ENCODE results near the gene CLEC19A. TPM values are rescaled to one million over a fixed set of nuclear protein-coding genes. Genes with fewer than 3 reads are reported as not detected.

Gene CLEC19A
- not detected in 2 replicates for total RNA-seq (2014; rRNA removed; shearing (Covaris generic))

- no peak for DNase-seq (ENCODE audit: low read depth)
Observed at GRCh38 chr16:19285431-19285830, at the start of gene CLEC19A. TSS of gene CLEC19A (plus strand) at chr16:19285731. CDS start at chr16:19285852, 121 bp downstream.

GRCh38 chr16:19235886-19236285 lies 49.6 kb upstream of the CLEC19A start:
- DNase-seq (ENCODE audit: low read depth): no peak

DNA sequence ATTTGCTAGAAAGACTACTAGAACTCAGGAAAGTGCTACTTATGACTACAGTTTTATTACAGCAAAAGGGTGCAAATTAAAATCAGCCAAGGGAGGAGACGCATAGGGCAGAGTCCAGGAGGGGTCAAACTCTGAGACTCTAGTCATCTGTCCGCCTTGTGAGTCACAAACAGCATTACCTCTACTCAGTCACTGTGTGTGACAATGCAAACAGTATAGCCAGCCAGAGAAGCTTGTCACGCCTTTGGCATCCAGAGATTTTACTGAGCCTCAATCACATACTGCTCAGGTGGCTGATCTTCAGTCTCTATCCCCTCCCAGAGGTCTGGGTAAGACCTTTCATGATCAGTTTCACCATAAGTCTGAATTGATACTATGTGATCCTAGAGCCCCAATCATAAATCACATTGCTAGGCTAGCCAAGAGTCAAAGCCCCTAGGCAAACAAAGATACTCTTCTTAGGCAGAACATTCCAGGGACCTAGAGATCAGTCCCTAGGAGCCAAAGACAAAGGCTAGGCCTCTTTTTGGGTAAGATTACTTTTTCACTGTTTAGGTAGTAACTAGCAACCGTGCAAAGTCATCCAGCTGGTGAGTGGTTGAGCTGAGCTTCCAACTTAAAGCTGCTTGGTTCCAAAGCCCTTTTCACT lies 48.8 kb upstream of the CLEC19A start:
- DNase-seq (ENCODE audit: low read depth): no peak

DNA sequence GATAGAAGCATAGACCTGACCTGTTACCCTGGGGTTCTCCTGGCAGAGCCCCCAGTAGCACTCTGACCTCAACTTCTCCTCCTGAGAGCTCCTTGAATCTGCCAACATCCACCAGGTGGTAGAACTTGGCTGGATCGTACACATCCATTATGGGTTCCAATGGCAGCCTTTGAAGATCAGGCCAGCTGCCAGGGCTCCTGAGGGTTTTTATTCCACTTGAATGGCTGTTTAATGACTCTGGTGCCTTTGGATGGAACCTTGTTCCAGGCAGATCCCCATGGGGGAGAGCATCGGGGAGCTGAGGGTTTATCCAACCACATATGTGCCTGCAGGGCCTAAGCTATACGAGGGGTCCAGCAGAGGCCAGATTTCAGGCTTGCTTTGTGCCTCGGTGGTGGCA lies 47.1 kb upstream of the CLEC19A start:
- no peak for DNase-seq (ENCODE audit: low read depth)

DNA sequence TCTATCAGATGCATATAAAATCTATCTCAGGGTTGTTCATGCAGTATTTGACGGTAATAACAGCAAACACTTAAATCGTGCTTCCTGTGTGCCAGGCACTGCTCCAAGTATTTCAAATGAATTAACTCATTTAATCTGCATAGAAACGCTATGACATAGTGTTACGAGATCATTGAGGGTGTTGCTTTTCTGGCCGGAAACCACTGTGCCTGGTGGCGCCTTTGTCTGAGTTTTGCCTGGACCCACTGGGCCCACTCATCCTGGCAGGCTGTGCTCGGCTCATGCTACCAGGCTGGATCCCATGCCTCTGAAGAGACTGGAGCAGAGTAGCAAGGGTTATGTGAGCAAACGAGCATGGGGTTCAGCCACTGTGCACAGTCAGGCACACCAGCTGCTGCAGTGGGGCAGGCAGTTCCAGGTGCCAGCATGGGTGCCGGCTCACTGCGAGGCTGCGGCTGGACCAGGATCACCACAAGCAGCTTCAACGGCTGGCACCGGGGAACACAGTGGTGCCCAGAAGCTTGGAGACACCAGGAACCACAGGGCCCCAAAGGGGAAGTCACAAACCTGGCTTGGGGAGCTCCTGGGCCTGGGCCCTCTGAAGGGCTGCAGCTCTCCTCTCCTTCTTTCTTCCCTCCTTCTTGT lies 45.9 kb upstream of the CLEC19A start:
- no peak for DNase-seq (ENCODE audit: low read depth)

DNA sequence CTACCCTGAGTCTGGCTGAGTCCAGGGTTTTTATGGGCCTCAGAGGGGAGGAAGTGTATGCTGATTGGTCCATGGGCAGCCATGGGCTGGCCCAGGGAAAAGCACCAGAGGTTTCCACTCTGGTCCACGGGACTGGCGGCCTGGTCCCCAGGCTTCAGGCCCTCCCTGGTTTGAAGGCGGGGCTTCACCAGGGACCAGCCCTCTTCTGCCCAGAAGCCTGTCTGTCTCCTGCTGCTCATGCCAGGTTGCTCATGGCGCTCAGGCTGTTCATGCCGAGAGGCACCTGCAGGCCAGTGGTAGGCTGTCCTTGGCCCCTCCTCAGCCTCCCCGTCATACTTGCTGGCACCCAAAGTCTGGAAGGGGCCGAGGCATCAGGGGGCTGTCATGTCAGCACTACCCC lies 45.0 kb upstream of the CLEC19A start:
- no peak for DNase-seq (ENCODE audit: low read depth)

DNA sequence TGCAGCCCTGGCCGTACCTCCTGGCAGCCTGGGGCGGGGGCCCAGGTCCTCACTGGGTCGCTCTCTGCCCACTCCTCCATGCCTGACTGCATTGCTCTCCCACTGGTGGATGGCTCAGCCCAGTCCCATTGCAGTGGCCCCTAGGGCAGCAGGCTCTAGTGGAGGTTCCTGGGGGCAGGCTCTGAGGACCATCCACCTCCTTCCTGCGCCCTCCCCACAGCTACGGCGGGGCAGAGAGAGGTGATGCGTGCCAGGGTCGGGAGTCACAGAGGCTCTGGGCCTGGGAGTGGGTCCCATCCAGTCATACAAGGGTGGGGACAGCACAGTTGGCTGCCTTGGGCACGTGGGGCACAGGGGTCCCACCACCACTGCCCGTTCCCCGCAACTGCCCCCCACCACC lies 44.0 kb upstream of the CLEC19A start:
- no peak for DNase-seq (ENCODE audit: low read depth)

DNA sequence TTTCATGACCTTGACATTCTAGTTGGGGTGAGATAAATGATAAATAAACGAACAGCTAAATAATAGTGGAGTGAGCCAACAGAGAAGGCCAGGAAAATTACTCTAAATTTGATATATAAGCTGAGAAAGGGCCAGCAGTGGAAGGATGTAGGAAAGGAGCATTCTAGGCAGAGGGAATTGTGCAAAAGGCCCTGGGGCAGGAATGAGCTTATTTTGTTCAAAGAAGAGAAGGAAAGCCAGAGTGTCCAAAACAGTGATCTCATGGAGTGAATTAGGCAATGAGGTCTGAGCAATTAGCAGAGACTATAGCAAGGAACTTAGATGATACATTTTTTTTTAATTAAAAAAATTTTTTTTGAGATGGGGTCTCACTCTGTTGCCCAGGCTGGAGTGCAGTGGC lies 43.3 kb upstream of the CLEC19A start:
- no peak for DNase-seq (ENCODE audit: low read depth)

- DNase-seq (ENCODE audit: low read depth): no peak
Observed at GRCh38 chr16:19242987-19243575, 42.5 kb upstream of the CLEC19A start.

DNA sequence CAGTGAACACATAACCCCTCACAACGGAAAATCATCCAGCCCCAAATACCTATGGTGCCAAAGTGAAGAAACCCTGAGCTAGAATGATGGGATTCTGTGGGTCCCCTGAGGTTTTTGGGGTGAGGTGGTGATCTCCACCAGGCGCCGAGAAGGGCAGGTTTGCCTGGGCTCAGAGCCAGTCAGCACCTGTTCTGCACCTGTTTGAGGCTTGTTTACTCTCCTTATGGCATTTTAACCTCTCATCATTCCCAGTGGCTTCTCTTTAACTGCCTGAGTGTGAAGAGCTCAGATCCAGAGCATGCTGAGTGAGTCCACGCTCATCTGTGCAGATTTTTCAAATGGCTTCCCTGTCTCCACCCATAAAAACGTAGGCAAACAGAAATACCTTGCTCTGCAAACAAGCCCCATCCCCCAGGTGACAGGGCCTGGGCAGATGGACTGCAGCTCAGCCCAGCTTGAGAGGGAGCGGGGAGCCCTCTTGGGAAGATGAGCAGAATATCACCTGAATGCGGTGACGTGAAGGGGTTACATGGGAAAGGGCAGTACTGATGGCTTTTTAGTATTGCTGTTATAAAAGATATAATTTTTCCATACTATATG lies 40.1 kb upstream of the CLEC19A start:
- DNase-seq (ENCODE audit: low read depth): no peak

DNA sequence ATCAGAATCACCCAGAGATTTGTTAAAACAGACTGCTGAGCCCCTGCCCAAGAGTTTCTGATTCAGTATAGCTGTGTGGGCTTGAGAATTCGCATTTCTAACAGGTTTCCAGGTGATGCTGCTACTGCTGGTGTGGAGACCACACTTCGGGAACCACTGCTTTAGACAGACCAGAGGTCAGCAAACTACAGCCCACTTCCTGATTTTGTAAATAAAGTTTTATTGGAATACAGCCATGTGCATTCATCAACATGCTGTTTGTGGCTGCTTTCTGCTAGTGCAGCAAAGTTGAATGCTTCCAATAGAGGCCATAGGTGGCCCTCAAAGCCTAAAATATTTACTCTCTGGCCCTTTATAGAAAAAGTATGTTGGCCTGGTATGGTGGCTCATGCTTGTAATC lies 32.6 kb upstream of the CLEC19A start:
- no peak for DNase-seq (ENCODE audit: low read depth)

DNA sequence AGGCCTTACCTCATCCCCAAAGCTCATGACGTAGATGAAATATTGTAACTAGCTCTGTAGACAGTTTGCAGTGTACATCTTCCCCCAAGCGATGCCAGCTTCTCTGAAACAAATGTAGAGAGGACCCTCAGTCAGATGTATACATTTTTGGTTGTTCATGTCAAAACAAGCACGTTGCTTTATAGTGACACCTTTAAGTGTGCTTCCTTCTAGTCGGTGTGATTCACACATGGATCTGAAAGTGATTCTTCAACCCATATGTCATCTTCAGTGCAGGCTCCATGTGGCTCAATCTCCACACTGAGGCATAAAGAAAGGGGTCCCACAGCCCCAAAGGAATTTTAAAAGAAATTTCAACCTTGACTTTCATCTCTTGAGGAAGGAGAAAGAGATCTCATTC lies 30.9 kb upstream of the CLEC19A start:
- DNase-seq (ENCODE audit: low read depth): no peak

DNA sequence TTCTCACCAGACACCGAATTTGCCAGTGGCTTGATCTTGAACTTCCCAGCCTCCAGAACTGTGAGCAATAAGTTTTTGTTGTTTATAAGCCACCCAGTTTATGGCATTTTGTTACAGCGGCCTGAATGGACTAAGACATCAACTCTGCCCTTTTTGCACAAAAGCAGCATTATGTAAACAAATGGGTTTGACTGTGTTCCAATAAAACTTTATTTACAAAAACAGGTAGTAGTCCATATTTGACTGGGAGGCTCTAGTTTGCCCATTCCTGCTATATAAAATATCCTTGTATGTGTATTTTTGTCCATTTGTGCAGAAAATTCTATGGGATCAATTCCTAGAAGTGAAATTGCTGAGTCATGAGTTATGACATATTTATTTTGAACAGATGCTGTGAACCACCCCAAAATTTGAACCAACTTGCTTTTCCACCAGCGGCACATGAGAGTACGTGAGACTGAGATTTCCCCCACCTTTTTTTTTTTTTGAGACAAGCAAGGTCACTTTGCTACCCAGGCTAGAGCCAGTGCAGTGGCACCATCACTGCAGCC lies 21.3 kb upstream of the CLEC19A start:
- no peak for DNase-seq (ENCODE audit: low read depth)

GRCh38 chr16:19265380-19265930 lies 20.1 kb upstream of the CLEC19A start:
- DNase-seq (ENCODE audit: low read depth): no peak

DNA sequence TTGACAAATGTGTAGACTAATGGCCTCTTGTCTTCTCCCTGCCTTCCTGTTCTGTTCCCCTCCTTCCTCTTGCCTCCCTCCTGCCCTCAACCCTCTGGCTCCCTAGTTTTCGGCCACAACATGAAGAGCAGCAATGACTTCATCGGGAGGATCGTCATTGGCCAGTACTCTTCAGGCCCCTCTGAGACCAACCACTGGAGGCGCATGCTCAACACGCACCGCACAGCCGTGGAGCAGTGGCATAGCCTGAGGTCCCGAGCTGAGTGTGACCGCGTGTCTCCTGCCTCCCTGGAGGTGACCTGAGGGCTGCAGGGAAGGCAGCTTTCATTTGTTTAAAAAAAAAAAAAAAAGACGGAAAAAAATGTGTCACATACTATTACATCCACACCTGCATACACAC lies 18.8 kb upstream of the CLEC19A start:
- DNase-seq (ENCODE audit: low read depth): no peak

GRCh38 chr16:19269098-19269497 lies 16.4 kb upstream of the CLEC19A start:
- no peak for DNase-seq (ENCODE audit: low read depth)

DNA sequence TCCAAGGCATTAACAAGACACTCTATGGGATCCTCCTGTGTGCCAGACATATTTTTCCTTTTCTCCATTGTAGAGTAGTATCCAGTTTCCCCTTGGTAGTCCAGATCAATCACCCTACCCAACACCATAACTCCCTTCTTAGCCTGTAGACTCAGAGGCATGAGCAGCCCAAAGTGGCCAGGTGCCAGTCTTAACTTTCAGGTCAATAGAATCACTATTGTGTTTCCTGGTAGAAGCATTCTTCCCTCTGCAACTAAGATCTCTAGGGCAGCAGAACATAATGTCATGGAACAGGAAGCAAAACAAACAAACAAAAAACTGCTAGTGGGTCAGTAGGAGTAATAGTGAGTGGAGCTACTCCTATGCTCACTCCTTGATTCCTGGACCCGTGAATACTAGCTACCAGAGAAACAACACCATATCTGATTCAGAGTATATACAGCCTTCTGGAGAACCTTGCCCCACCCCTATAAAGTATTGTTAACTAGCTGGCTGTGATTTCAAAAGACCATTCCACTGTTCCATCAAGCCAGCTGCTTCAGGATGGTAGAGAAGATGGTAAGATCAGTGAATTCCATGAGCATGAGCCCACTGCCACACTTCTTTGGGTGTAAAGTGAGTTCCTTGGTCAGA lies 11.2 kb upstream of the CLEC19A start:
- no peak for DNase-seq (ENCODE audit: low read depth)

GRCh38 chr16:19278403-19278802 lies 7.1 kb upstream of the CLEC19A start:
- DNase-seq (ENCODE audit: low read depth): no peak

DNA sequence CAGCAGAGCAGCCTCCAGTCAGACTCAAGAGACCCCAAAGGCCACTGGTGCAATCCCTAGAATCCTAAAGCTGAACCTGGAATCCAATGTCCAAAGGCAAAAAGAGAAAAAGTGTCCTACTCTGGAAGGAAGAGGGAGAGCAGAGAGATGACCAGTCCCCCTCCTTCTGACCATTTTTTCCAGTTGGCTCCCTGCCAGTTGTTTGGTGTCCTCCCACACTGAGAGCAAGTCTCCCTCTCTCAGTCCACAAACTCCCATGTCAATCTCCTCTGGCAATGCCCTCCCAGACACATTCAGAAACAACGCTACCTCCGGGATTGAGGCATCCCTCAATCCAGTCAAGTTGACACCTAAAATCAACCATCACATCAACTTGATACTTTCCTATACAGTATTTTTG lies 4.3 kb upstream of the CLEC19A start:
- no peak for DNase-seq (ENCODE audit: low read depth)

DNA sequence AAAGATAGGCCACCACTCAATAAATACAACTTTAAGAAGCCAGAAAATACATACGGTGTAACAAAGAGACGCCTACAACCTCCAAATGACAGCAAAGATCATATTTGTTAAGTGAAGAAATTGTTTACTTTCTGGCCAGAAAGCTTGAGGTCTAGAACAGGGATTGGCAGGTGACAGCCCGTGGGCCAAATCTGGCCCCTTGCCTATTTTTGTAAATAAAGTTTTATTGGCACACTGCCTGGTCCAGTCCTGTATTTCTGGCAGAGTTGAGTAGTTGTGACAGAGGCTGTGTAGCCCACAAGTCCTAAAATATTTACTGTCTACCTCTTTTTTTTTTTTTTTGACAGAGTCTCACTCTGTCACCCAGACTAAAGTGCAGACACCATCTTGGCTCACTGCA lies 3.4 kb upstream of the CLEC19A start:
- no peak for DNase-seq (ENCODE audit: low read depth)

GRCh38 chr16:19283637-19284036 lies 1.9 kb upstream of the CLEC19A start:
- DNase-seq (ENCODE audit: low read depth): no peak

DNA sequence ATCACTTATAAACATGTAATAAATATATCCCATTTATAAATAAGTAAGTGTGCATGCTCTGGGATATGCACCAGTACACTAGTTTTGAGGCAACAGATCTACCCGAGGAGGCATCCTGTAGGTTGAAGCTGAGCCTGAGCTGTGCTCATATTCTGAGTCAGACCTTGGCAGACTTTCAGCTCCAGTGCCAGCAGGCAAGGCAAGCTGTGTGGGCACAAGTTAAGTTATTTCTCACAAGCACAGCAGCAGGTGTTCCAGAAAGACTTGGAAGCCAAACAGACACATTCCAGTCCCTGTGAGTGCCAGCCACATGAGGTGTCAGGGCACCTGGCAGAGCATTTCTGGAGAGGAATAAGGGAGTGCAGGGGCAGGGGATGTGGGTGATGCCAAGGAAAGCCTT lies 1.3 kb upstream of the CLEC19A start:
- peak; percentile 63 for DNase-seq (ENCODE audit: low read depth)

Measured in Daoy (cell line).